Heart right ventricle (tissue), 16 donors: ENCODE results near the gene CASR. TPM values are rescaled to one million over a fixed set of nuclear protein-coding genes. Genes with fewer than 3 reads are reported as not detected.

Source experiments
- ATAC-seq, 8 donors: fragments of 200-7000 bp; cut with Tn5 transposase; one replicate each; pipeline ENCODE4 v1.9.1; 2020; ENCODE audit warnings: mild to moderate bottlenecking in 8 of 8, moderate library complexity in 8 of 8, moderate number of reproducible peaks in 1 of 8
- DNase-seq, 2 donors: peaks; one replicate each; pipeline ENCODE4 v3.0.0-alpha.2; 2020
- H3K27ac ChIP-seq, 10 donors: fragments of 200-600 bp; sonication (generic) in 2 of 10; one replicate each; pipeline versions ENCODE4 v1.5.0 to v1.8.0; 2020 to 2022; ENCODE audit warnings: mild to moderate bottlenecking in 3 of 10
- H3K27me3 ChIP-seq, 7 donors: fragments of 200-600 bp; one replicate each; pipeline ENCODE4 v1.8.0; 2021 to 2022; ENCODE audit warnings: mild to moderate bottlenecking in 2 of 7
- H3K36me3 ChIP-seq, 9 donors: fragments of 200-600 bp; sonication (generic) in 1 of 9; one replicate each; pipeline versions ENCODE4 v1.5.0 to v1.8.0; 2020 to 2022; ENCODE audit warnings: mild to moderate bottlenecking in 2 of 9
- H3K4me1 ChIP-seq, 9 donors: fragments of 200-600 bp; sonication (generic) in 1 of 9; one replicate each; pipeline versions ENCODE4 v1.5.0 to v1.8.0; 2020 to 2022; ENCODE audit warnings: mild to moderate bottlenecking in 4 of 9
- H3K4me3 ChIP-seq, 10 donors: fragments of 200-600 bp; sonication (generic) in 2 of 10; one replicate each; pipeline versions ENCODE4 v1.5.0 to v1.8.0; 2020 to 2022; ENCODE audit warnings: mild to moderate bottlenecking in 7 of 10, moderate library complexity in 2 of 10
- H3K9me3 ChIP-seq, 11 donors: fragments of 200-600 bp in 10 of 11; sonication (generic) in 2 of 11; one replicate each; pipeline versions ENCODE4 v1.5.0 to v1.8.0; 2013 to 2022; ENCODE audit warnings: mild to moderate bottlenecking in 2 of 11, control low read depth in 1 of 11, moderate library complexity in 1 of 11
- CTCF ChIP-seq, 9 donors: fragments of 200-600 bp; sonication (generic) in 2 of 9; IDR thresholded peaks; one replicate each; pipeline versions ENCODE4 v1.5.0 to v1.8.0; 2021 to 2022; ENCODE audit warnings: antibody characterized with exemption in 9 of 9, mild to moderate bottlenecking in 5 of 9, moderate library complexity in 1 of 9
- WGBS, 2 donors: extraction: QIAGEN DNeasy Blood & Tissue Kit; methylation state at CpG; one replicate each; pipeline ENCODE4 v1.1.7; 2013; ENCODE audit warnings: inconsistent platforms in 1 of 2; 5-methylcytosine and 5-hydroxymethylcytosine counted together
- intact Hi-C, 10 donors: fragments of 100-400 bp; cut with DNase I; formaldehyde crosslinking; loops; one replicate each; pipeline versions ENCODE4 v1.11.1 to v1.14.2; 2022
- polyA plus RNA-seq, 2 donors: library from polyadenylated mRNA; stranded (reverse); fragments of 200-250 nt; gene quantifications; one replicate each; pipeline ENCODE4 v1.2.3, GENCODE V29; 2013
- total RNA-seq, 10 donors: library from RNA; stranded (reverse); fragmentation: NEBNext Ultra II Directional in 3 of 10; extraction: Animal tissue kit (Norgen Biotek cat#: 25700) in 3 of 10; gene quantifications; one replicate each; pipeline versions ENCODE4 v1.2.1 to v1.2.4, GENCODE V29; 2021 to 2023
- donor health status: Arrhythmogenic right ventricular cardiomyopathy.
- donor health status: ischemic (EF 13 %, LVEDD 7.1; RV severe dilation, severe dysfunction).
- donor health status: healthy with polysubstance abuse.
- donor health status: DM: no; HTN: yes; CAD: no.
- donor health status: DM: no; HTN: no; CAD: no.
- donor health status: ischemic (EF 25% LVEDD 6.9; RV normal size, moderate dysfunction).
- donor health status: ischemic (EF 25% LVEDD 5.7; RV mildly dilated, moderate dysfunction).
- donor health status: healthy.
- donor health status: DM: yes; HTN: yes; CAD: no.
- donor health status: Ischemic cardiomyopathy.
- donor health status: ischemic (EF 35%, LVEDD 5.7; RV mildly dilated, moderate dysfunction).
- donor health status: nonischemic (EF 11% LVEDD 7.7; RV severe dilation, severe dysfunction).
- donor health status: DM: yes; HTN: yes; CAD: no.
- donor health status: PGD.
- donor health status: ischemic (EF 29% LVEDD 5.4; RV normal size, mild dysfunction).
- donor health status: nonischemic (EF 23%, LVEDD 6.1; RV moderate dilation, normal function).

The CASR gene
- total and polyA plus RNA-seq, 12 donors: not detected

- Histone ChIP-seq H3K4me1 (no peaks in the 10 kb centered on the region), H3K9me3 (no peaks in the 10 kb centered on the region), H3K27me3 (peaks cover 0 to 12% (median 3%) of the 10 kb centered on the region in 7 donors), H3K4me3 (no peak overlapping the region), H3K36me3 (no peaks in the 10 kb centered on the region), H3K27ac (no peak overlapping the region)
- TF ChIP-seq CTCF (IDR thresholded peaks at IDR 0.05): no peak
- intact Hi-C loops: no loop called here
- ATAC-seq: no peak
- 57 to 62% methylated on average over 3 of the region's 3 CpGs for WGBS, 2 donors
- DNase-seq: no peak
These were observed 98.4 kb downstream of the CASR start for GRCh38 chr3:122281891-122282290.

GRCh38 chr3:122283796-122284445 is 100.5 kb downstream of the CASR start:
- TF ChIP-seq CTCF (IDR thresholded peaks at IDR 0.05): no peak
- Histone ChIP-seq H3K4me3 (no peak overlapping the region), H3K4me1 (no peaks in the 10 kb centered on the region), H3K27ac (no peak overlapping the region), H3K36me3 (no peaks in the 10 kb centered on the region), H3K27me3 (peaks cover 0 to 5% (median 0%) of the 10 kb centered on the region in 7 donors), H3K9me3 (no peaks in the 10 kb centered on the region)
- intact Hi-C loops: no loop called here
- ATAC-seq: no peak
- WGBS, 2 donors: 86% methylated on average over 22 of the region's 22 CpGs
- DNase-seq: no peak

GRCh38 chr3:122284486-122284885 is 101.0 kb downstream of the CASR start:
- ATAC-seq: no peak
- Histone ChIP-seq H3K4me1 (no peaks in the 10 kb centered on the region), H3K9me3 (no peaks in the 10 kb centered on the region), H3K27me3 (peaks cover 0 to 5% (median 0%) of the 10 kb centered on the region in 7 donors), H3K36me3 (no peaks in the 10 kb centered on the region), H3K27ac (no peak overlapping the region), H3K4me3 (no peak overlapping the region)
- DNase-seq: no peak
- intact Hi-C loops: no loop called here
- TF ChIP-seq CTCF (IDR thresholded peaks at IDR 0.05): no peak
- 90 to 95% methylated on average over 20 of the region's 20 CpGs for whole genome bisulfite sequencing, 2 donors

GRCh38 chr3:122294359-122294758 is 110.9 kb downstream of the CASR start:
- ATAC-seq (peak in 1 of 8 donors; percentile 16), DNase-seq (no peak)
- Histone ChIP-seq H3K27me3 (no peaks in the 10 kb centered on the region), H3K4me1 (peaks cover 0 to 13% (median 0%) of the 10 kb centered on the region in 9 donors), H3K4me3 (no peak overlapping the region), H3K27ac (peak overlapping the region in 2 of 10 donors; percentile 10 to 13), H3K9me3 (no peaks in the 10 kb centered on the region), H3K36me3 (no peaks in the 10 kb centered on the region)
- TF ChIP-seq CTCF (IDR thresholded peaks at IDR 0.05): no peak
- intact Hi-C loops: no loop called here
- 52 to 63% methylated on average over 6 of the region's 6 CpGs for WGBS, 2 donors
